Mucosa of rectum (tissue), 2 donors: ENCODE measurements around the gene RUVBL1.

Experiments
- H3K27ac ChIP-seq, 2 donors: one replicate each; pipeline ENCODE4 v1.7.0; 2013; ENCODE audit warnings: inconsistent platforms in 2 of 2, low read depth in 2 of 2, low read length in 2 of 2
- H3K27me3 ChIP-seq, 2 donors: one replicate each; pipeline ENCODE4 v1.7.0; 2013; ENCODE audit warnings: low read length in 2 of 2; ENCODE audit not compliant: control insufficient read depth in 2 of 2, insufficient read depth in 2 of 2
- H3K36me3 ChIP-seq, 2 donors: one replicate each; pipeline ENCODE4 v1.7.0; 2013; ENCODE audit warnings: low read length in 2 of 2; ENCODE audit not compliant: control insufficient read depth in 2 of 2, insufficient read depth in 2 of 2
- H3K4me1 ChIP-seq, 2 donors: one replicate each; pipeline ENCODE4 v1.7.0; 2013; ENCODE audit warnings: low read length in 2 of 2, mild to moderate bottlenecking in 1 of 2; ENCODE audit not compliant: control insufficient read depth in 2 of 2, insufficient read depth in 2 of 2
- H3K4me3 ChIP-seq, 2 donors: one replicate each; pipeline ENCODE4 v1.7.0; 2013; ENCODE audit warnings: low read length in 2 of 2
- H3K9ac ChIP-seq, 2 donors: one replicate each; pipeline ENCODE4 v1.7.0; 2013; ENCODE audit warnings: low read length in 2 of 2, low read depth in 1 of 2, mild to moderate bottlenecking in 1 of 2
- H3K9me3 ChIP-seq, 2 donors: one replicate each; pipeline ENCODE4 v1.7.0; 2013; ENCODE audit warnings: low read length in 2 of 2; ENCODE audit not compliant: control insufficient read depth in 2 of 2
- donor health status: healthy.
- donor health status: Normal muscosa, but diverticular disease.

Gene RUVBL1

GRCh38 chr3:128070898-128071591 is 52.6 kb downstream of the RUVBL1 start:
- no peaks in the 10 kb centered on the region for H3K27me3 ChIP-seq
- peaks cover 8 to 11% of the 10 kb centered on the region in 2 donors for H3K4me1 ChIP-seq
- H3K36me3 ChIP-seq = peaks cover 53 to 67% of the 10 kb centered on the region in 2 donors
- no peaks in the 10 kb centered on the region for H3K9me3 ChIP-seq
- no peak overlapping the region for H3K4me3 ChIP-seq
- H3K9ac ChIP-seq = no peak overlapping the region
- no peak overlapping the region for H3K27ac ChIP-seq

- Histone ChIP-seq H3K27me3 (no peaks in the 10 kb centered on the region), H3K9me3 (no peaks in the 10 kb centered on the region), H3K4me1 (no peaks in the 10 kb centered on the region), H3K36me3 (peaks cover 66 to 79% of the 10 kb centered on the region in 2 donors), H3K27ac (no peak overlapping the region), H3K9ac (no peak overlapping the region), H3K4me3 (no peak overlapping the region)
Measured at GRCh38 chr3:128069271-128069670, 54.3 kb downstream of the RUVBL1 start.

GRCh38 chr3:128068156-128068620 is 55.4 kb downstream of the RUVBL1 start:
- no peak overlapping the region for H3K27ac ChIP-seq
- peaks cover 74 to 85% of the 10 kb centered on the region in 2 donors for H3K36me3 ChIP-seq
- H3K4me3 ChIP-seq = no peak overlapping the region
- H3K9me3 ChIP-seq = no peaks in the 10 kb centered on the region
- no peaks in the 10 kb centered on the region for H3K27me3 ChIP-seq
- H3K4me1 ChIP-seq = no peaks in the 10 kb centered on the region
- H3K9ac ChIP-seq = no peak overlapping the region

GRCh38 chr3:128067489-128067888 is 56.1 kb downstream of the RUVBL1 start:
- no peaks in the 10 kb centered on the region for H3K9me3 ChIP-seq
- no peaks in the 10 kb centered on the region for H3K4me1 ChIP-seq
- no peak overlapping the region for H3K4me3 ChIP-seq
- H3K9ac ChIP-seq = no peak overlapping the region
- H3K36me3 ChIP-seq = peaks cover 79 to 86% of the 10 kb centered on the region in 2 donors
- H3K27me3 ChIP-seq = no peaks in the 10 kb centered on the region
- H3K27ac ChIP-seq = no peak overlapping the region

GRCh38 chr3:128066676-128067075 is 56.9 kb downstream of the RUVBL1 start:
- Histone ChIP-seq H3K4me1 (no peaks in the 10 kb centered on the region), H3K27ac (no peak overlapping the region), H3K36me3 (peaks cover 87 to 90% of the 10 kb centered on the region in 2 donors), H3K4me3 (no peak overlapping the region), H3K27me3 (no peaks in the 10 kb centered on the region), H3K9ac (no peak overlapping the region), H3K9me3 (no peaks in the 10 kb centered on the region)

- Histone ChIP-seq H3K9me3 (no peaks in the 10 kb centered on the region), H3K36me3 (peaks cover 90 to 91% of the 10 kb centered on the region in 2 donors), H3K9ac (no peak overlapping the region)
Measured at GRCh38 chr3:128066114-128066513, 57.5 kb downstream of the RUVBL1 start.

GRCh38 chr3:128064962-128065361 is 58.6 kb downstream of the RUVBL1 start:
- no peaks in the 10 kb centered on the region for H3K9me3 ChIP-seq
- no peaks in the 10 kb centered on the region for H3K4me1 ChIP-seq
- H3K4me3 ChIP-seq = no peak overlapping the region
- H3K27ac ChIP-seq = no peak overlapping the region
- H3K9ac ChIP-seq = no peak overlapping the region
- H3K27me3 ChIP-seq = no peaks in the 10 kb centered on the region
- peaks cover 90 to 91% of the 10 kb centered on the region in 2 donors for H3K36me3 ChIP-seq

More at GRCh38 chr3:128066114-128066513, 57.5 kb downstream of the RUVBL1 start:
- Histone ChIP-seq H3K27me3 (no peaks in the 10 kb centered on the region), H3K4me3 (no peak overlapping the region), H3K4me1 (no peaks in the 10 kb centered on the region), H3K27ac (no peak overlapping the region)

- Histone ChIP-seq H3K9ac (no peak overlapping the region), H3K36me3 (peaks cover 86 to 92% of the 10 kb centered on the region in 2 donors), H3K27ac (no peak overlapping the region), H3K27me3 (no peaks in the 10 kb centered on the region), H3K9me3 (no peaks in the 10 kb centered on the region), H3K4me1 (no peaks in the 10 kb centered on the region), H3K4me3 (no peak overlapping the region)
Measured at GRCh38 chr3:128063865-128064264, 59.7 kb downstream of the RUVBL1 start.

GRCh38 chr3:128062033-128062745 is 61.4 kb downstream of the RUVBL1 start:
- Histone ChIP-seq H3K27ac (no peak overlapping the region), H3K36me3 (peaks cover 79 to 87% of the 10 kb centered on the region in 2 donors), H3K4me3 (no peak overlapping the region), H3K4me1 (no peaks in the 10 kb centered on the region), H3K27me3 (no peaks in the 10 kb centered on the region), H3K9me3 (no peaks in the 10 kb centered on the region), H3K9ac (no peak overlapping the region)
